ENCODE measurements around the gene TNNC1. TPM values are rescaled to one million over a fixed set of nuclear protein-coding genes. Genes with fewer than 3 reads are reported as not detected.

TNNC1 gene
- total and polyA plus RNA-seq, 2 of the 13 experiments (the other 11 are each of a cell fraction or from before 2014, with no cell fraction given): 11.8 to 36.4 TPM

DNA sequence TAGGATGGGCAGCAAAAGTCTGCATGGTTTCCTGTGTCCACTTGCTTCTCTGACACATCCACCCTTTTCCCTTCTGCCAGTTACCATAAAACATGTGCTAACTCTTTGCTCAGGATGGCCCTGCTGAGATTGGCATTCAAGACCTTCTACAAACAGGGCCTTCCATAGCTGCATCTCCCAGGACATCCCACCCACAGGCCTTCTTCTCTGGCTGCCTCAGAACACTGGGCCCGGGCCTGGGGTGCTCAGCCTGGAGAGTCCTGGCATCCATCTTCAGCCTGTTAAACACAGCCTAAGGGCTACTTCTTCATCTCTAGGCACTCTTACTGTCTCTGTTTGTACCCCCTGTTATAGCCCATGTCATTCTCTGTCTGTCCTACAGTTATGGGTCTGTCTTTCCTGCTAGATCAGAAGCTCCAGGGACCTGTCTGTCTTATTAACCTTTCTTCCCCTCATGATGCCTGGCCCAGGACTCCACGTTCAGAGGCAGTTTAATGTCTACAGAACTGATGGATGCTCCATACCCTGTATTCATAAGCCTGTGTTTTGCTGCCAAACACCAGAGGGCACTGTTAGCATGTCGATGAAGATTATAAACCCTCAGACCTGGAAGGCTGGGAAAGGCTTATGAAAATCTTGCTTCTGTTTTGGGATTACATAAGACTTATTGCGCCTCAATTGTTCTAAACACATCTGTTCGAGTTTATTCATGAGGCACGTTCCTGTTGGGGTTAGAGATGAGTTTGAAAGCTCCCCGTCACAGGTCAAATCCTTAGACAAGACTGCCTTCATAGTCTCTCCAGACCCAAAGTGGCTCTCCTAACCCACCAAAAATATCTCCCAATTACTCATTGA, 25.5 kb downstream of the TNNC1 start (continued):
- TF ChIP-seq, protein P1, sequence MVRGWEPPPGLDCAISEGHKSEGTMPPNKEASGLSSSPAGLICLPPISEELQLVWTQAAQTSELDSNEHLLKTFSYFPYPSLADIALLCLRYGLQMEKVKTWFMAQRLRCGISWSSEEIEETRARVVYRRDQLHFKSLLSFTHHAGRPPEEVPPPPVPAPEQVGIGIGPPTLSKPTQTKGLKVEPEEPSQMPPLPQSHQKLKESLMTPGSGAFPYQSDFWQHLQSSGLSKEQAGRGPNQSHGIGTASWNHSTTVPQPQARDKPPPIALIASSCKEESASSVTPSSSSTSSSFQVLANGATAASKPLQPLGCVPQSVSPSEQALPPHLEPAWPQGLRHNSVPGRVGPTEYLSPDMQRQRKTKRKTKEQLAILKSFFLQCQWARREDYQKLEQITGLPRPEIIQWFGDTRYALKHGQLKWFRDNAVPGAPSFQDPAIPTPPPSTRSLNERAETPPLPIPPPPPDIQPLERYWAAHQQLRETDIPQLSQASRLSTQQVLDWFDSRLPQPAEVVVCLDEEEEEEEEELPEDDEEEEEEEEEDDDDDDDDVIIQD (CRISPR knock-in tag; IDR thresholded peaks at IDR 0.05; ENCODE audit: low read depth): peak; percentile 21; the same call in 1 of the 2 replicates
- TF ChIP-seq RARA (CRISPR knock-in tag; IDR thresholded peaks at IDR 0.05) (peak; percentile 22; the same call in 1 of the 2 replicates), FIP1L1 (IDR thresholded peaks at IDR 0.05; ENCODE audit: borderline replicate concordance, insufficient read depth, low read depth, low read length) (no peak), SOX6 (IDR thresholded peaks at IDR 0.05) (no peak), SOX6 (CRISPR knock-in tag; IDR thresholded peaks at IDR 0.05) (0 out of 2 replicates have a peak, but pooled peaks have one; percentile 10), KLF6 (CRISPR knock-in tag; IDR thresholded peaks at IDR 0.05) (0 out of 2 replicates have a peak, but pooled peaks have one; percentile 23), PHF5A (CRISPR knock-in tag; IDR thresholded peaks at IDR 0.05; ENCODE audit: low read depth, unreplicated experiment) (peak; percentile 55)
- TF ChIP-seq, protein P2, sequence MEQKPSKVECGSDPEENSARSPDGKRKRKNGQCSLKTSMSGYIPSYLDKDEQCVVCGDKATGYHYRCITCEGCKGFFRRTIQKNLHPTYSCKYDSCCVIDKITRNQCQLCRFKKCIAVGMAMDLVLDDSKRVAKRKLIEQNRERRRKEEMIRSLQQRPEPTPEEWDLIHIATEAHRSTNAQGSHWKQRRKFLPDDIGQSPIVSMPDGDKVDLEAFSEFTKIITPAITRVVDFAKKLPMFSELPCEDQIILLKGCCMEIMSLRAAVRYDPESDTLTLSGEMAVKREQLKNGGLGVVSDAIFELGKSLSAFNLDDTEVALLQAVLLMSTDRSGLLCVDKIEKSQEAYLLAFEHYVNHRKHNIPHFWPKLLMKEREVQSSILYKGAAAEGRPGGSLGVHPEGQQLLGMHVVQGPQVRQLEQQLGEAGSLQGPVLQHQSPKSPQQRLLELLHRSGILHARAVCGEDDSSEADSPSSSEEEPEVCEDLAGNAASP (CRISPR knock-in tag; IDR thresholded peaks at IDR 0.05; ENCODE audit: borderline replicate concordance): peak; percentile 34; the same call in 1 of the 2 replicates

DNA sequence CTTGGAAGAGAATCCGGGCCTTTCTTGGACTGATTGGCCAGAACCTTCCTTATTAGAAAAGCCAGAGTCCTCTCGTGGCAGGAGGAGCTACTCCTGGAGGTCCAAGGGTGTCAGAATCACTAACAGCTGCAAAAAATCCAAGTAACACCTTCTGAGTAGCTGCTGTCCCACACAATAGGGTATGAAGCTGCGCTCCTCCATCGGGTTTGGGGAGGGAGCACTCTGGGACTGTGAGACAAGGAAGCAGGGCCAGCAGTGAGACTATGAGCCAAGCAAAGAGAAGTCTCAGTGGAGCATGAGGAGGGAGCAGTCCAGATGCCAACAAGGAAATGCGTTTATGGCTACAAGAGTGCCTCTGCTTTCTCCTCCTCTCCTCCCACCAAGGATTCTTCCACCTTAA, 30.7 kb downstream of the TNNC1 start:
- no TSS peak for BruUV-seq (replicated peaks)
- Histone ChIP-seq H3K4me1 (ENCODE audit: insufficient read depth, low read length) (peaks cover 17% of the 10 kb centered on the region), H2AFZ (ENCODE audit: low read length) (no peak overlapping the region), H3K27me3 (ENCODE audit: control insufficient read depth in 1 of 2, insufficient read depth in 2 of 2, low read length in 2 of 2) (no peaks in the 10 kb centered on the region), H3K4me2 (ENCODE audit: low read depth, low read length) (no peak overlapping the region), H3K27ac (ENCODE audit: extremely low read length, insufficient read depth, low read length) (no peak overlapping the region), H3K4me3 (replicated peaks in 1 of 3; ENCODE audit: insufficient read depth in 1 of 3, low read depth in 2 of 3, low read length in 3 of 3) (no peak overlapping the region), H3K36me3 (replicated peaks in 1 of 2; ENCODE audit: control insufficient read depth in 1 of 2, insufficient read depth in 2 of 2, low read length in 2 of 2) (no peaks in the 10 kb centered on the region), H4K20me1 (ENCODE audit: insufficient read depth, low read length) (no peaks in the 10 kb centered on the region), H3K9me3 (ENCODE audit: low read length) (no peaks in the 10 kb centered on the region), H3K79me2 (ENCODE audit: insufficient read depth, low read length) (no peaks in the 10 kb centered on the region), H3K9ac (ENCODE audit: insufficient read depth, low read depth, low read length) (no peak overlapping the region)
- ChIA-PET CTCF (ENCODE audit: low intra/inter-chr PET ratio, low total read pairs) (no interaction called here), POLR2A (no interaction called here)
- WGBS (ENCODE audit: low lambda C conversion rate): 66% methylated on average over 4 of the region's 5 CpGs
- in situ Hi-C loops (cut with HindIII; ENCODE audit: extremely low pct_ligation_motif_present, low pct_unique_long_range_greater_than_20kb) (no loop called here), intact Hi-C loops (cut with micrococcal nuclease; ENCODE audit: unreplicated experiment) (no loop called here)
- DNase-seq (ENCODE audit: low spot score) (no peak), FAIRE-seq (no peak), ATAC-seq (no peak)
- no peak for TF ChIP-seq ZNF713 (CRISPR knock-in tag; IDR thresholded peaks at IDR 0.05)
- TF ChIP-seq HNF4G (IDR thresholded peaks at IDR 0.05; ENCODE audit: borderline replicate concordance, low read depth, low read length): no peak
- TF ChIP-seq HNF4G (CRISPR knock-in tag; IDR thresholded peaks at IDR 0.05; ENCODE audit: borderline replicate concordance, low read depth): no peak

Data from HepG2 (cell line).